Brain microvascular endothelial cell (primary cell): Measurements from ENCODE around the gene DENND2C.

Experiments
- DNase-seq: peaks from one replicate; pipeline ENCODE4 v3.0.0-alpha.2; 2020
- H3K27ac ChIP-seq: fragments of 250-450 bp; sonication (Bioruptor Pico); 2 replicates; pipeline ENCODE4 v1.5.1; 2020; ENCODE audit warnings: mild to moderate bottlenecking, moderate library complexity
- H3K27me3 ChIP-seq: fragments of 250-450 bp; sonication (Bioruptor Pico); replicated peaks from 2 replicates; pipeline ENCODE4 v1.5.1; 2020; ENCODE audit warnings: mild to moderate bottlenecking
- H3K36me3 ChIP-seq: fragments of 250-450 bp; sonication (Bioruptor Pico); replicated peaks from 2 replicates; pipeline ENCODE4 v1.5.1; 2020; ENCODE audit warnings: mild to moderate bottlenecking
- H3K4me3 ChIP-seq: 2 replicates; pipeline ENCODE4 v1.5.1; 2011; ENCODE audit warnings: low read depth, mild to moderate bottlenecking, control low read depth, low read length, moderate library complexity
- CTCF ChIP-seq: IDR thresholded peaks from 2 replicates; pipeline ENCODE4 v1.5.1; 2011; ENCODE audit warnings: low read depth, mild to moderate bottlenecking, moderate library complexity, low read length, control low read depth, inconsistent platforms; ENCODE audit errors: missing control alignments
- in situ Hi-C: cut with HindIII; loops from 2 replicates; pipeline ENCODE4 v1.10.0; 2017; ENCODE audit warnings: low sequenced_read_pairs, low pct_ligation_motif_present

DENND2C gene

DNA sequence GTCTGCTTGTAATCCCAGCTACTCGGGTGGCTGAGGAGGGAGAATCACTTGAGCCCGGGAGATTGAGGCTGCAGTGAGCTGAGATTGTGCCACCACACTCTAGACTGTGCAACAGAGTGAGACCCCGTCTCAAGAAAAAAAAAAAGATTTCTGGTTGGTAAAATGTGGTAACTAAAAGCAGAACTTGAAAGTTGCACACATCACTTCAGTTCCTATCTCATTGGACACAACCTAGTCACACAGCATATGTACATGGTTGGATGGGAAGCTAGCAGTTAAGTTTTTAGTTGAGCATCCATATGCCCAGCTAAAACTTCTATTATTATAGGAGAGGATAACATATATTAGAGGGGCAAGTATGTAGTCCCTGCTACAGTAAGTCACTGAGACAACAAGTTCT lies 110.5 kb downstream of the DENND2C start:
- DNase-seq, result no peak
- in situ Hi-C loops, result no loop called here
- no peak overlapping the region for H3K4me3 ChIP-seq
- H3K27me3 ChIP-seq, result no peaks in the 10 kb centered on the region
- no peaks in the 10 kb centered on the region for H3K36me3 ChIP-seq
- no peak for TF ChIP-seq CTCF
- no peak overlapping the region for H3K27ac ChIP-seq

- H3K27ac ChIP-seq, result no peak overlapping the region
- in situ Hi-C loops, result no loop called here
- no peaks in the 10 kb centered on the region for H3K36me3 ChIP-seq
- no peak for DNase-seq
- no peaks in the 10 kb centered on the region for H3K27me3 ChIP-seq
- no peak overlapping the region for H3K4me3 ChIP-seq
- no peak for TF ChIP-seq CTCF
These were observed 111.3 kb downstream of the DENND2C start for GRCh38 chr1:114558544-114558943.

- no peak overlapping the region for H3K27ac ChIP-seq
- no peak for DNase-seq
- H3K27me3 ChIP-seq, result no peaks in the 10 kb centered on the region
- TF ChIP-seq CTCF, result no peak
- in situ Hi-C loops, result no loop called here
- H3K4me3 ChIP-seq, result no peak overlapping the region
- H3K36me3 ChIP-seq, result no peaks in the 10 kb centered on the region
These were observed 115.3 kb downstream of the DENND2C start for GRCh38 chr1:114554577-114554976.

- in situ Hi-C loops, result no loop called here
- H3K4me3 ChIP-seq, result no peak overlapping the region
- TF ChIP-seq CTCF, result no peak
These were observed 117.7 kb downstream of the DENND2C start for GRCh38 chr1:114552106-114552639.

DNA sequence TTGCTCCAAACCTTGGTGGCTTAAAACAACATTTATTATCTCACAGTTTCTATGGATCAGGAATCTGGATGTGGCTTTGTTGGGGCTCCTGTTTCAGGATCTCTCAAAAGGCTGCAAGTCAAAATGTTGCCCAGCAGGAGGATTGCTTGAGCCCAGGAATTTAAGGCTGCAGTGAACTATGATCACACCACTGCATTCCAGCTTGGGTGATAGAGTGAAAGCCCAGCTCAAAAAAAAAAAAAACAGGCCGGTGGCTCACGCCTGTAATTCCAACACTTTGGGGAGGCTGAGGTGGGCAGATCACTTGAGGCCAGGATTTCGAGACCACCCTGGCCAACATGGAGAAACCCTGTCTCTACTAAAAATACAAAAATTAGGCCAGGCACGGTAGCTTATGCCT lies 118.4 kb downstream of the DENND2C start:
- no peak for TF ChIP-seq CTCF
- Histone ChIP-seq H3K27ac (no peak overlapping the region), H3K27me3 (no peaks in the 10 kb centered on the region), H3K4me3 (no peak overlapping the region), H3K36me3 (no peaks in the 10 kb centered on the region)
- peak; percentile 1 for DNase-seq
- in situ Hi-C loops, result no loop called here

More at GRCh38 chr1:114552106-114552639, 117.7 kb downstream of the DENND2C start:
- Histone ChIP-seq H3K27ac (no peak overlapping the region), H3K27me3 (no peaks in the 10 kb centered on the region), H3K36me3 (no peaks in the 10 kb centered on the region)
- no peak for DNase-seq

DNA sequence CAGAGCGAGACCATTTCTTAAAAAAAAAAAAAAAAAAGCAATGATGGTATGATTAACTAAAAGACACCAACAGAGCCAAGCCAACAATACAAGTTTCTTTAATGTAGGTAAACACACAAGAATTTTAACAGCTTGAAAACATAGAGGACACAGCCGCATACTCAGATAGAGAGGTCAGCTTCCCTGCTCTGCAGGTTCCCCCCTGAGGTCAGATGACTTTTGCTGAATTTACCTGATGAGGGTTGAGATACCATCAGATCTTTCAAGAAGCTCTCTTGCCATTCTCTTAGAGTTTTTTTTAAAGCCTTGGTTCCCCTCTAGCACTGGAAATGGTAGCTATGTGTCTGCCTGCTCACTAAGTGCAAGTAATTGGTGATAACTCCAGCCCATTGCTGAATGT lies 119.5 kb downstream of the DENND2C start:
- DNase-seq, result no peak
- in situ Hi-C loops, result no loop called here
- no peak overlapping the region for H3K4me3 ChIP-seq
- no peak for TF ChIP-seq CTCF
- H3K27me3 ChIP-seq, result no peaks in the 10 kb centered on the region
- no peaks in the 10 kb centered on the region for H3K36me3 ChIP-seq
- no peak overlapping the region for H3K27ac ChIP-seq
